Calu3 (cell line): ENCODE data around the gene NCKAP1. TPM values are rescaled to one million over a fixed set of nuclear protein-coding genes. Genes with fewer than 3 reads are reported as not detected.

ENCODE experiments used
- BruUV-seq: library from RNA; stranded (reverse); fragments of 400-500 nt; replicated peaks from 2 replicates; lab custom pipeline; 2021; lab: Mats Ljungman, UMichigan
- CTCF ChIA-PET: fragments of 300-600 bp; sonication (Branson Sonifier 250); formaldehyde crosslinking; loops from one replicate; lab custom pipeline; 2022; ENCODE audit warnings: antibody characterized with exemption; lab: Charles Lee
- DNase-seq: peaks from one replicate; pipeline ENCODE4 v3.0.0; 2022
- H3K27ac Mint-ChIP-seq: one replicate; pipeline ENCODE4 v1.8.0; 2022; ENCODE audit warnings: mixed read lengths; ENCODE audit not compliant: unreplicated experiment
- H3K27me3 Mint-ChIP-seq: one replicate; pipeline ENCODE4 v1.8.0; 2022; ENCODE audit warnings: mixed read lengths; ENCODE audit not compliant: unreplicated experiment
- H3K36me3 Mint-ChIP-seq: one replicate; pipeline ENCODE4 v1.8.0; 2022; ENCODE audit warnings: mild to moderate bottlenecking, moderate library complexity, mixed read lengths; ENCODE audit not compliant: insufficient read depth, unreplicated experiment
- H3K4me1 Mint-ChIP-seq: one replicate; pipeline ENCODE4 v1.8.0; 2022; ENCODE audit warnings: mild to moderate bottlenecking, low read depth, mixed read lengths; ENCODE audit not compliant: unreplicated experiment
- H3K4me3 Mint-ChIP-seq: one replicate; pipeline ENCODE4 v1.8.0; 2022; ENCODE audit warnings: mild to moderate bottlenecking, low read depth, moderate library complexity, mixed read lengths; ENCODE audit not compliant: unreplicated experiment
- H3K9me3 Mint-ChIP-seq: one replicate; pipeline ENCODE4 v1.8.0; 2022; ENCODE audit warnings: low read depth, mixed read lengths; ENCODE audit not compliant: unreplicated experiment
- CTCF ChIP-seq: fragments of 200-600 bp; IDR thresholded peaks from one replicate; pipeline ENCODE4 v1.8.0; 2022; ENCODE audit warnings: antibody characterized with exemption; ENCODE audit not compliant: unreplicated experiment
- intact Hi-C: fragments of 100-400 bp; cut with micrococcal nuclease; formaldehyde crosslinking; loops from one replicate; pipeline ENCODE4 v1.10.0; 2022; ENCODE audit not compliant: unreplicated experiment
- total RNA-seq: library from RNA; stranded (reverse); gene quantifications from 2 replicates; pipeline ENCODE4 v1.2.3, GENCODE V29; 2022

Gene NCKAP1
- total RNA-seq, 1 experiment from 2014 or later = 157 TPM

- intact Hi-C loops = no loop called here
- Mint-ChIP-seq H3K4me3 (no peak overlapping the region), H3K36me3 (peaks cover 33% of the 10 kb centered on the region), H3K27me3 (peaks cover 18% of the 10 kb centered on the region), H3K4me1 (peaks cover 15% of the 10 kb centered on the region), H3K9me3 (peaks cover 11% of the 10 kb centered on the region), H3K27ac (no peak overlapping the region)
- TF ChIP-seq CTCF = no peak
- BruUV-seq = no TSS peak
- CTCF ChIA-PET = interaction anchor here (0.6 kb wide), 1 partner anchor 208 kb away, joined by 3 read pairs; no protein-coding TSS in a partner anchor
- no peak for DNase-seq
Measured at GRCh38 chr2:183040604-183041003, 2.3 kb upstream of the NCKAP1 start.

- Mint-ChIP-seq H3K36me3 (peaks cover 37% of the 10 kb centered on the region), H3K27me3 (no peaks in the 10 kb centered on the region), H3K9me3 (no peaks in the 10 kb centered on the region), H3K4me1 (peaks cover 43% of the 10 kb centered on the region), H3K4me3 (peak overlapping the region; percentile 94), H3K27ac (peak overlapping the region; percentile 97)
- TF ChIP-seq CTCF = no peak
- CTCF ChIA-PET = interaction anchor here (0.8 kb wide), 1 partner anchor 57 kb away, joined by 3 read pairs; no protein-coding TSS in a partner anchor
- intact Hi-C loops = loop anchor here (5.0 kb wide), 1 partner anchor 90 kb away; no protein-coding TSS in a partner anchor
- no TSS peak for BruUV-seq
- peak; percentile 39 for DNase-seq
Measured at GRCh38 chr2:183037553-183038340, 510 bp downstream of the NCKAP1 start.

GRCh38 chr2:183037074-183037552 is 1.1 kb downstream of the NCKAP1 start:
- Mint-ChIP-seq H3K36me3 (peaks cover 37% of the 10 kb centered on the region), H3K4me3 (peak overlapping the region; percentile 94), H3K4me1 (peaks cover 49% of the 10 kb centered on the region), H3K27me3 (no peaks in the 10 kb centered on the region), H3K27ac (peak overlapping the region; percentile 97), H3K9me3 (no peaks in the 10 kb centered on the region)
- BruUV-seq = no TSS peak
- DNase-seq = no peak
- CTCF ChIA-PET = interaction anchor here (0.8 kb wide), 1 partner anchor 57 kb away, joined by 3 read pairs; no protein-coding TSS in a partner anchor
- intact Hi-C loops = loop anchor here (5.0 kb wide), 1 partner anchor 90 kb away; no protein-coding TSS in a partner anchor
- TF ChIP-seq CTCF = no peak

DNA sequence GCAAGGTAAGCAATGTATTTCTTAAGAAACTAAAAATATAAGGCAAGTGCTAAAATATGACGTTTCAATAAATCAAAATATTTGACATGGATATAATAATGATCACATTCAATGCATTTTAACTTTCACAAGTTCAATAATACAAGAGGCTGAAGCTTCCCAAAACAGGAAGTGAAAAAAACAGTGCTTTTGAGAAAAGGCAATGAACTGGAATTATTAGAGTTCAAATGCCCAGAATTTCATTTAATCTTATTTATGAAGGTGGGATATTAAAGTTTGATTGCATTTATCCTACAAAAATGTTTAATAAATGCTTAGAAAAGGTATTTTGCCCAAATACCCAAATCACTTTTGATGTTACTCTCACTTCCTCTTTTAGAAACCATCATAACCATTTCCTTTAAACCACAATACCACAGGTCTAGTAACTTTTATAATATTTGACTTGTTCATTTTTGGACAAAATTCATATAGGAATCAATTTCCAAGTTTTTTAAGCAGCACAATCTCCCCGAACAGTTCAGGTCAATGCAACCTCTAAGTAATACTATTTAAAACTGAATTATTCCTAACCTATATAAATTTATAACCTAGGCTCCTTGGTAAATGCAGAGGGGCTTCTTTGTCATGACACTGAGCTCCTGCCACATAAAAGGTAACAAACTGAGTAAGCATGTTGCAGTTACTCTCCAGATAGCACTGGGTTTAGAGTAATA is 2.1 kb downstream of the NCKAP1 start:
- H3K27ac Mint-ChIP-seq = peak overlapping the region; percentile 97
- peaks cover 56% of the 10 kb centered on the region for H3K4me1 Mint-ChIP-seq
- intact Hi-C loops = loop anchor here (5.0 kb wide), 1 partner anchor 91 kb away; no protein-coding TSS in a partner anchor
- DNase-seq = no peak
- CTCF ChIA-PET = no interaction called here
- no peaks in the 10 kb centered on the region for H3K27me3 Mint-ChIP-seq
- BruUV-seq = no TSS peak
- TF ChIP-seq CTCF = no peak
- H3K4me3 Mint-ChIP-seq = peak overlapping the region; percentile 94
- H3K9me3 Mint-ChIP-seq = no peaks in the 10 kb centered on the region
- peaks cover 37% of the 10 kb centered on the region for H3K36me3 Mint-ChIP-seq
